Stimulated activated naive B cell treated with anti-CD40 and anti-IgM and Interleukin-4, amounts not matched to agents 10 μg/mL and 1 μg/mL and 100 μg/mL, for 72 hours (primary cell): ENCODE results near the gene XRCC2.

Source experiments
- ATAC-seq, 2 donors: fragments of 150-1000 bp; cut with Tn5 transposase; replicated peaks; 2 replicates each; pipeline ENCODE4 v1.10.0; 2021; ENCODE audit warnings: moderate library complexity in 1 of 2
- DNase-seq: peaks from one replicate; pipeline ENCODE4 v3.0.0; 2021
- H3K27ac Mint-ChIP-seq: one replicate; pipeline ENCODE4 v1.8.0; 2022; ENCODE audit warnings: mild to moderate bottlenecking, mixed read lengths
- H3K27me3 Mint-ChIP-seq, 2 donors: one replicate each; pipeline ENCODE4 v1.8.0; 2022; ENCODE audit warnings: mixed read lengths in 2 of 2
- H3K36me3 Mint-ChIP-seq, 2 donors: one replicate each; pipeline ENCODE4 v1.8.0; 2022; ENCODE audit warnings: mixed read lengths in 2 of 2, mild to moderate bottlenecking in 1 of 2
- H3K4me1 Mint-ChIP-seq, 2 donors: one replicate each; pipeline ENCODE4 v1.8.0; 2022; ENCODE audit warnings: mixed read lengths in 2 of 2, mild to moderate bottlenecking in 1 of 2
- H3K4me3 Mint-ChIP-seq, 2 donors: one replicate each; pipeline ENCODE4 v1.8.0; 2022; ENCODE audit warnings: mild to moderate bottlenecking in 2 of 2, mixed read lengths in 2 of 2, moderate library complexity in 1 of 2
- H3K9me3 Mint-ChIP-seq, 2 donors: one replicate each; pipeline ENCODE4 v1.8.0; 2022; ENCODE audit warnings: mixed read lengths in 2 of 2, mild to moderate bottlenecking in 1 of 2

The XRCC2 gene

GRCh38 chr7:152615031-152615741 lies 60.8 kb downstream of the XRCC2 start:
- no peak overlapping the region for H3K27ac Mint-ChIP-seq
- DNase-seq (no peak), ATAC-seq (no peak)
- H3K4me3 Mint-ChIP-seq, result no peak overlapping the region
- peaks cover 0 to 3% of the 10 kb centered on the region in 2 donors for H3K27me3 Mint-ChIP-seq
- no peaks in the 10 kb centered on the region for H3K36me3 Mint-ChIP-seq
- H3K4me1 Mint-ChIP-seq, result no peaks in the 10 kb centered on the region
- peaks cover 2 to 10% of the 10 kb centered on the region in 2 donors for H3K9me3 Mint-ChIP-seq

GRCh38 chr7:152608656-152609055 lies 67.3 kb downstream of the XRCC2 start:
- Mint-ChIP-seq H3K9me3 (peaks cover 2 to 10% of the 10 kb centered on the region in 2 donors), H3K4me1 (no peaks in the 10 kb centered on the region), H3K4me3 (no peak overlapping the region)

GRCh38 chr7:152608208-152608607 lies 67.7 kb downstream of the XRCC2 start:
- Mint-ChIP-seq H3K9me3 (peaks cover 2 to 10% of the 10 kb centered on the region in 2 donors), H3K27me3 (peaks cover 0 to 3% of the 10 kb centered on the region in 2 donors), H3K36me3 (no peaks in the 10 kb centered on the region), H3K27ac (no peak overlapping the region), H3K4me3 (no peak overlapping the region), H3K4me1 (no peaks in the 10 kb centered on the region)
- ATAC-seq, result no peak
- DNase-seq, result no peak

More at GRCh38 chr7:152608656-152609055, 67.3 kb downstream of the XRCC2 start:
- H3K27me3 Mint-ChIP-seq, result peaks cover 0 to 3% of the 10 kb centered on the region in 2 donors
- H3K27ac Mint-ChIP-seq, result no peak overlapping the region
- H3K36me3 Mint-ChIP-seq, result no peaks in the 10 kb centered on the region
- ATAC-seq, result no peak
- no peak for DNase-seq

- H3K4me1 Mint-ChIP-seq, result no peaks in the 10 kb centered on the region
- H3K36me3 Mint-ChIP-seq, result no peaks in the 10 kb centered on the region
- H3K4me3 Mint-ChIP-seq, result no peak overlapping the region
- ATAC-seq (no peak), DNase-seq (no peak)
- H3K27me3 Mint-ChIP-seq, result peaks cover 0 to 3% of the 10 kb centered on the region in 2 donors
- no peak overlapping the region for H3K27ac Mint-ChIP-seq
- no peaks in the 10 kb centered on the region for H3K9me3 Mint-ChIP-seq
Measured at GRCh38 chr7:152607007-152607406, 68.9 kb downstream of the XRCC2 start.

GRCh38 chr7:152602962-152603361 lies 73.0 kb downstream of the XRCC2 start:
- Mint-ChIP-seq H3K36me3 (no peaks in the 10 kb centered on the region), H3K27me3 (no peaks in the 10 kb centered on the region)

GRCh38 chr7:152601305-152601798 lies 74.6 kb downstream of the XRCC2 start:
- no peak overlapping the region for H3K4me3 Mint-ChIP-seq
- no peaks in the 10 kb centered on the region for H3K36me3 Mint-ChIP-seq
- ATAC-seq, result no peak
- H3K4me1 Mint-ChIP-seq, result no peaks in the 10 kb centered on the region
- no peak for DNase-seq
- H3K9me3 Mint-ChIP-seq, result no peaks in the 10 kb centered on the region
- no peaks in the 10 kb centered on the region for H3K27me3 Mint-ChIP-seq
- H3K27ac Mint-ChIP-seq, result no peak overlapping the region

More at GRCh38 chr7:152602962-152603361, 73.0 kb downstream of the XRCC2 start:
- H3K4me3 Mint-ChIP-seq, result no peak overlapping the region
- H3K4me1 Mint-ChIP-seq, result no peaks in the 10 kb centered on the region
- H3K27ac Mint-ChIP-seq, result no peak overlapping the region
- no peaks in the 10 kb centered on the region for H3K9me3 Mint-ChIP-seq
- no peak for DNase-seq
- ATAC-seq, result no peak

GRCh38 chr7:152600266-152600665 lies 75.7 kb downstream of the XRCC2 start:
- H3K27ac Mint-ChIP-seq, result no peak overlapping the region
- H3K27me3 Mint-ChIP-seq, result no peaks in the 10 kb centered on the region
- ATAC-seq (no peak), DNase-seq (no peak)
- no peaks in the 10 kb centered on the region for H3K9me3 Mint-ChIP-seq
- H3K4me3 Mint-ChIP-seq, result no peak overlapping the region
- no peaks in the 10 kb centered on the region for H3K36me3 Mint-ChIP-seq
- no peaks in the 10 kb centered on the region for H3K4me1 Mint-ChIP-seq

GRCh38 chr7:152597507-152597906 lies 78.4 kb downstream of the XRCC2 start:
- DNase-seq (no peak), ATAC-seq (no peak)
- Mint-ChIP-seq H3K9me3 (no peaks in the 10 kb centered on the region), H3K36me3 (no peaks in the 10 kb centered on the region), H3K4me1 (no peaks in the 10 kb centered on the region), H3K27ac (peak overlapping the region; percentile 21), H3K4me3 (no peak overlapping the region), H3K27me3 (no peaks in the 10 kb centered on the region)

- H3K36me3 Mint-ChIP-seq, result no peaks in the 10 kb centered on the region
- no peaks in the 10 kb centered on the region for H3K4me1 Mint-ChIP-seq
- H3K27ac Mint-ChIP-seq, result no peak overlapping the region
- no peaks in the 10 kb centered on the region for H3K27me3 Mint-ChIP-seq
- no peak for DNase-seq
- ATAC-seq, result no peak
- no peaks in the 10 kb centered on the region for H3K9me3 Mint-ChIP-seq
- H3K4me3 Mint-ChIP-seq, result no peak overlapping the region
Measured at GRCh38 chr7:152596824-152597223, 79.1 kb downstream of the XRCC2 start.
